Lower lobe of right lung (tissue), 2 donors: ENCODE measurements around the gene DGUOK. TPM values are rescaled to one million over a fixed set of nuclear protein-coding genes. Genes with fewer than 3 reads are reported as not detected.

Source experiments
- ATAC-seq, 2 donors: fragments of 200-7000 bp; cut with Tn5 transposase; one replicate each; pipeline ENCODE4 v1.9.1; 2020 to 2022; ENCODE audit warnings: mild to moderate bottlenecking in 2 of 2, moderate library complexity in 2 of 2
- DNase-seq: peaks from one replicate; pipeline ENCODE4 v3.0.0-alpha.2; 2020
- H3K27ac ChIP-seq: fragments of 200-600 bp; one replicate; pipeline ENCODE4 v1.8.0; 2022
- H3K27me3 ChIP-seq: fragments of 200-600 bp; one replicate; pipeline ENCODE4 v1.8.0; 2022; ENCODE audit warnings: low read depth
- H3K36me3 ChIP-seq: fragments of 200-600 bp; one replicate; pipeline ENCODE4 v1.8.0; 2022; ENCODE audit warnings: mild to moderate bottlenecking
- H3K4me1 ChIP-seq: fragments of 200-600 bp; one replicate; pipeline ENCODE4 v1.8.0; 2022
- H3K4me3 ChIP-seq: fragments of 200-600 bp; one replicate; pipeline ENCODE4 v1.8.0; 2022; ENCODE audit warnings: mild to moderate bottlenecking
- H3K9me3 ChIP-seq: fragments of 200-600 bp; one replicate; pipeline ENCODE4 v1.8.0; 2022
- intact Hi-C: fragments of 100-400 bp; cut with DNase I; formaldehyde crosslinking; loops from one replicate; pipeline ENCODE4 v1.11.0; 2022
- total RNA-seq: library from RNA; stranded (reverse); fragmentation: NEBNext Ultra II Directional; extraction: Animal tissue kit (Norgen Biotek cat#: 25700); gene quantifications from one replicate; pipeline ENCODE4 v1.2.1, GENCODE V29; 2021
- TF ChIP-seq, protein P1 (sequence below): fragments of 200-600 bp; IDR thresholded peaks from one replicate; pipeline ENCODE4 v1.8.0; 2022; ENCODE audit warnings: antibody characterized with exemption, mild to moderate bottlenecking
- donor health status: DM: no; HTN: yes; CAD: no; lungs with severe emphysema.

DGUOK gene
- total RNA-seq, 1 donor from 2014 or later: 38.0 TPM

DNA sequence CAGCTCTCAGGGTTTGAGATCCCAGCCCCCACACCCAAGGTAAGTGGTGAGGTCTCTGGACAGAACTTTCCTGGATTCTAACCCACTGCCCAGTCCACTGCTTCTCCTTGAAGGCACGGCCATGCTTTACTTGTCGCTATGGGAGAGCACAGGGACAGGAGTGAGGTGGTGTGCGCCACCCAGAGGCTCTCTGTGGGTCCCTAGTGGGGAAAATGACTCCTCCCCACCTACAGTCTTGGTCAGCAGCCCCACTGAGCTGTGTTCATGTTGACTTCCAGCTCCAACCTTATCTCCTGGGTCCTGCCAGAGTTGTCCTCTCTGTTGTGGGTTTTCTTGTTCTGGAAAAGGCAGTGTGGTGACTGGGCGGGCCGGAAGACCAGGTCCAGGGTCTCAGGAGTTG, 69.1 kb downstream of the DGUOK start:
- ATAC-seq (no peak), DNase-seq (no peak)
- Histone ChIP-seq H3K4me1 (peaks cover 35% of the 10 kb centered on the region), H3K27me3 (no peaks in the 10 kb centered on the region), H3K27ac (no peak overlapping the region), H3K4me3 (no peak overlapping the region), H3K9me3 (no peaks in the 10 kb centered on the region), H3K36me3 (peaks cover 13% of the 10 kb centered on the region)
- TF ChIP-seq, protein P1, sequence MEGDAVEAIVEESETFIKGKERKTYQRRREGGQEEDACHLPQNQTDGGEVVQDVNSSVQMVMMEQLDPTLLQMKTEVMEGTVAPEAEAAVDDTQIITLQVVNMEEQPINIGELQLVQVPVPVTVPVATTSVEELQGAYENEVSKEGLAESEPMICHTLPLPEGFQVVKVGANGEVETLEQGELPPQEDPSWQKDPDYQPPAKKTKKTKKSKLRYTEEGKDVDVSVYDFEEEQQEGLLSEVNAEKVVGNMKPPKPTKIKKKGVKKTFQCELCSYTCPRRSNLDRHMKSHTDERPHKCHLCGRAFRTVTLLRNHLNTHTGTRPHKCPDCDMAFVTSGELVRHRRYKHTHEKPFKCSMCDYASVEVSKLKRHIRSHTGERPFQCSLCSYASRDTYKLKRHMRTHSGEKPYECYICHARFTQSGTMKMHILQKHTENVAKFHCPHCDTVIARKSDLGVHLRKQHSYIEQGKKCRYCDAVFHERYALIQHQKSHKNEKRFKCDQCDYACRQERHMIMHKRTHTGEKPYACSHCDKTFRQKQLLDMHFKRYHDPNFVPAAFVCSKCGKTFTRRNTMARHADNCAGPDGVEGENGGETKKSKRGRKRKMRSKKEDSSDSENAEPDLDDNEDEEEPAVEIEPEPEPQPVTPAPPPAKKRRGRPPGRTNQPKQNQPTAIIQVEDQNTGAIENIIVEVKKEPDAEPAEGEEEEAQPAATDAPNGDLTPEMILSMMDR: no peak
- intact Hi-C loops: no loop called here

DNA sequence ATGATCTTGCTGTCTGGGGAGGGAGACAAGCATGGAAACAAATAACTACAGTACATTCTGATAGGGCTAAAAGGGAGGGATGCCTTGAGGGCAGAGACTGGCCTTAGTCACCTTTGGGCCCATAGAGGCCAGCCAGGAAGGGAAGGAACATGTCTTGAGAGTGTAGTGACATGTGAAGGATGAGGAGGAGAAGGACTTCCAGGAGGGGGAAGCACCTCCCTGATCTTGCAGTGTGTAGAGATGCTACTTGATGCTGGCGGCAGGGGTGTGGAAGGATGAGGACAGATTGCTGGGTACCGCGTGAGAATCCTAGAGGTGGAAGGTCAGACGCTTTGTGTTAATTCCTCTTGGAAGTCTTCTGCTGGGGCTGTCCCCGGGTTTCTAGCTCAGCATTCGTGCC, 71.1 kb downstream of the DGUOK start:
- DNase-seq: no peak
- intact Hi-C loops: no loop called here

DNA sequence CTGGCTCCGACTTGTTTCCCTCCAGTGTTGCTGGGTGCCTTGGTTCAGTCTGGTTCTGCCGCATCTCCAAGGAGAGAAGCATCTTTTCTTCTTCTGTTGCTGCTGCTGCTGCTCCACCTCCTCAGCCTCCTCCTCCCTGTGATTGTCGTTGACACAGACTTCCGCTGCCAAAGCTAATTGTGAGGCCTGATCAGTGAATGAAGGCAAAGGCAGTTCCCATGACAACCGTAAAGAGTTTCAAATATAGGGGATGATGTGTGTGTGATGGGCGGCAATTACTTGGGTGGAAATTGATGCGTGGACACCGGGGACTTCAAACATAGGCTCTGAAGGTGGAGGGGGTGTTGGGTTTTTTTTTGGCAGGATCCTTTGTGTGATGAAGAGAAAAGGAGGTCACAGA, 71.8 kb downstream of the DGUOK start:
- Histone ChIP-seq H3K36me3 (peaks cover 13% of the 10 kb centered on the region), H3K9me3 (no peaks in the 10 kb centered on the region), H3K27me3 (no peaks in the 10 kb centered on the region), H3K27ac (no peak overlapping the region), H3K4me3 (no peak overlapping the region), H3K4me1 (peaks cover 40% of the 10 kb centered on the region)
- intact Hi-C loops: no loop called here
- ATAC-seq (no peak), DNase-seq (no peak)
- TF ChIP-seq, protein P1: no peak

More for the DNA sequence above, 71.1 kb downstream of the DGUOK start:
- ATAC-seq: no peak
- H3K36me3 ChIP-seq: peaks cover 13% of the 10 kb centered on the region
- peaks cover 42% of the 10 kb centered on the region for H3K4me1 ChIP-seq
- no peaks in the 10 kb centered on the region for H3K9me3 ChIP-seq
- TF ChIP-seq, protein P1: no peak
- H3K4me3 ChIP-seq: no peak overlapping the region
- no peaks in the 10 kb centered on the region for H3K27me3 ChIP-seq
- no peak overlapping the region for H3K27ac ChIP-seq

DNA sequence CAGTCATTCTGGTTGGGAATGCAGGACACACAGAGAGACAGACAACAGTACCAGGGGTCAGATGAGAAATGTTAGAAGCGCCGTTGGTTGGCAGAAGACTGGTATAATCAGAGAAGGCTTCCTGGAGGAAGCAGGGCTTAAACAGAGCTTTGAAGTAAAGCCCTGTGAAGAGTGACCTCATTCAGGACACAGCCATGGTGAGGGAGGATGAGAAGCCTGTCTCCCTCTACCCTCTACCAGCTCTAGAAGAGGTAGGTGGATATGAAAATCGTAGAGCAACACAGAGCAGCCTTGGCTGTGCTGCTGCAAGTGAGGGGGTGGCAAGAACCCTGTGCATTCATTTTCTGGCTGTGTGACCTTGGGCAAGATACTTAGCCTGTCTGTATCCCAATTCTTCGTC, 72.3 kb downstream of the DGUOK start:
- intact Hi-C loops: no loop called here
- Histone ChIP-seq H3K9me3 (no peaks in the 10 kb centered on the region), H3K27me3 (no peaks in the 10 kb centered on the region), H3K36me3 (peaks cover 13% of the 10 kb centered on the region), H3K4me3 (no peak overlapping the region), H3K27ac (no peak overlapping the region), H3K4me1 (peaks cover 38% of the 10 kb centered on the region)
- no peak for DNase-seq
- ATAC-seq: no peak
- TF ChIP-seq, protein P1: no peak

DNA sequence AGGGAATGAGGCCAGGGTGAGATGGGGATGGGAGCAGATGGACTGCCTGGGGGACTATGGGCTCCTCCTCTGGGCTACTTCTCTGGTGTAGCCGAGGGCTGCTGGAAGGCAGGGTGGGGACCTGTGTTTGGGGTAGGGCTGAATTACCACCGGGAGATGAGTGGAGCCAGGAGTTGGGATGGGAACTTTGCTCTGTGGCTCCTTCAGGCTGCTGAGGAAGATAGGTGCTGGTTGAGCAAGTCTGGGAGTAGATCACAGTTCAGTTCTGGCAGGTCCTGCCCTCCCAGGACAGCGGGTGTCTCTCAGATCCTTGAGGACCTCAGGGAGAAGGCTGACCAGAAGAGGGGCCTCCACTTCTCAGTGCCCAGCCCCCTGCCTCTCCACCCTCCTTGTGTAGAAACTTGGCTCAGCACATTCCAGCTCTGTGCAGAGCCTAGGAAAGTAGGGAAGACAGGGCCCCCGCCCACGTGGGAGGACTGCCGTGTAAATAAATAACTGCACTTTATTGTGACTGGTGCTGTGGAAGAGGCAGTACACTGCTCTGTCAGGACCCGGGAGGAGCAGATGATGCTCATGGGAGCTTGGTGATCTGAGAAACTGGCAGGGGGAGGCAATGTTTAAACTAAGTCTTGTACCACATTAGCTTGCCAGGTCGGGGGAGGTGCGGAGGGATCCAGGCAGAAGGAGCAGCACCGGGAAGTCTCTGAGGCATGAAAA, 73.4 kb downstream of the DGUOK start:
- intact Hi-C loops: no loop called here
- H3K36me3 ChIP-seq: peaks cover 13% of the 10 kb centered on the region
- TF ChIP-seq, protein P1: no peak
- H3K4me1 ChIP-seq: peaks cover 38% of the 10 kb centered on the region
- no peak overlapping the region for H3K4me3 ChIP-seq
- DNase-seq (no peak), ATAC-seq (no peak)
- H3K9me3 ChIP-seq: no peaks in the 10 kb centered on the region
- no peak overlapping the region for H3K27ac ChIP-seq
- no peaks in the 10 kb centered on the region for H3K27me3 ChIP-seq
